Astrocyte (in vitro differentiated cells and primary cell): ENCODE data around the gene SLC38A10.

Source experiments
- CTCF ChIP-seq: IDR thresholded peaks from 2 replicates; pipeline ENCODE4 v1.5.1; 2011; ENCODE audit warnings: low read depth, mild to moderate bottlenecking, inconsistent platforms, low read length, moderate library complexity; ENCODE audit not compliant: insufficient read depth
- EZH2 ChIP-seq: IDR thresholded peaks from 2 replicates; pipeline ENCODE4 v1.6.1; 2012; ENCODE audit warnings: mild to moderate bottlenecking, low read length, inconsistent platforms; ENCODE audit not compliant: insufficient read depth

- TF ChIP-seq EZH2 (no peak), CTCF (no peak)
Observed at GRCh38 chr17:81202318-81202717, 92.8 kb downstream of the SLC38A10 start.
